Activated CD4-positive, alpha-beta T cell treated with anti-CD3 and anti-CD28 coated beads, Interleukin-2, amount 50 U/mL, for 24 hours (primary cell): ENCODE data around the gene PACS1.
"Not testable (repeated sequence)": the region's sequence is repeated elsewhere in the genome, so short reads cannot be mapped to it uniquely, and the experiment has no call there.

Experiments used
- DNase-seq, 2 donors: peaks; one replicate each; pipeline ENCODE4 v3.0.0-alpha.2; 2020; ENCODE audit warnings: low read depth in 1 of 2, low spot score in 1 of 2

PACS1 gene

DNA sequence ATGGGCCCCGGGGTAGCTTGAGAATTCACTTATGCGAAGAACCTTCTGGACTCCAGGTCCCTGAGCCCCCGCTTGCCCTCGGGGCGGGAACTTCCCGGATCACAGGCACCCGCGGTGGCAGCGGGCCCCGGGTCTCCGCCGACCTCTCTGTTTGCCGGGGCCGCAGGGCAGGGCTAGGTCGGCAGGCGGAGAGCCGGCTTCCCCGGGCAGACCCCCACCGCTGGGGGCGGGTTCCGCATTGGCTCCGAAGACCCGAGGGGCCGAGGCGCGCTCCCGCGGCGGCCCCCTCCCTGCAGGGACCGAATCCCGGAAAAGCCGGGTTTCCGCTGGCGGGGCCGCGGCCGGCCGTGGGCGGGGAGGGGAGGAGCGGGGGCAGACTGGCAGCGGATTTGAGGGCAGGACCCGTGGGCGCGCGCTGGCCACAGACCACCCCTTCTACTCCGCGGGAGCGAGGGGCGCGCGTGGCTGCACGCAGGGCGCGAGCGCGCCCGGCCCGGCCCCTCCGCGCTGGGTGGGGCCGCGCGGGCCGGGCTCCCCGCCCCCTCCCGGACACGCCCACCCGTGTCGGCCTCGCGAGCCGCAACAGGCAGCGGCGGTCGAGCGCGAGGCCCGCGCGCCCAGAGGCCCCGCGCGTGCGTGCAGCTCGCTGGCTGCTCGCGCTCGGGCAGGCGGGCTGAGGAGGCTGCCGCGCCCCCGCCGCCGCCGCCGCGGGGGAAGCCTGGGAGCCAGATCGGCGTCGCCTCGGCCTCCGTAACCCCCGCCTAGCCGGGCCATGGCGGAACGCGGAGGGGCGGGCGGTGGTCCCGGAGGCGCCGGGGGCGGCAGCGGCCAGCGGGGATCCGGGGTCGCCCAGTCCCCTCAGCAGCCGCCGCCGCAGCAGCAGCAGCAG lies at the start of gene PACS1:
Gene PACS1 (plus strand): TSS at position 558 of the 889 bp plus-strand sequence. CDS start 215 bp downstream, at position 773.
- DNase-seq = peak; percentile 39 to 46

GRCh38 chr11:66020618-66021357 lies 49.3 kb upstream of the PACS1 start:
- DNase-seq = no peak

GRCh38 chr11:66022401-66023185 lies 47.5 kb upstream of the PACS1 start:
- DNase-seq = peak; percentile 66 to 82

GRCh38 chr11:66023186-66023440 lies 47.0 kb upstream of the PACS1 start:
- not testable (repeated sequence) for DNase-seq

GRCh38 chr11:66026017-66026529 lies 44.0 kb upstream of the PACS1 start, which contains the start of gene CATSPER1:
CATSPER1 (minus strand) TSS chr11:66026479; CDS start chr11:66026379, 100 bp downstream.
- no peak for DNase-seq

DNA sequence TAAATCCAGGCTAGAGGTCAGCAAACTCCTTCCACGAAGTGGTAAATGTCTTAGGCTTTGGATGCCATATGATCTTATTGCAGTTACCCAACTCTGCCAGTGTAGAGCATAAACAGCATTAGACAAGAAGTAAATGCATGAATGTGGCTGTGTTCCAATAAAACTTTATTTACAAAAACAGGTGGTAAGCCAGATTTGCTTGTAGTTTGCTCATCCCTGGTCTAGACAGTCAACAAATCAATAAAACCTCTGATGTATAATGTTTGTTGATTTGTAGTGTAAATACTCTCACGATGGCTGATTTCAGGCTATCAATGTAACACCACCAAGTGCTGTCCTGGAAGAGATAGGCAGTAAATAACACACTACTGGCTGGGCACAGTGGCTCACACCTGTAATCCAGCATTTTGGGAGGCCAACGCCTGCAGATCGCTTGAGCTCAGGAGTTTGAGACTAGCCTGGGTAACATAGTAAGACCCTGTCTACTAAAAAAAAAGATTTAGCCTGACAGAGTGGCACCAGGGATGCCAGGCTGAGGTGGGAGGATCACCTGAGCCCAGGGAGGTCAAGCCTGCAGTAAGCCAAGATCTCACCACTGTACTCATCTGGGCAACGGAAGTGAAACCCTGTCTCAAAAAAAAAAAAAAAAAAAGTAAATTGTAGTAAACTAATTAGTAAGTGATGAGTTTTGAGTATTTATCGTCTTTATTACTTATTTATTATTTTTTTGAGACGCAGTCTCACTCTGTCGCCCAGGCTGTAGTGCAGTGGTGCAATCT lies 36.9 kb upstream of the PACS1 start:
- DNase-seq = no peak

DNA sequence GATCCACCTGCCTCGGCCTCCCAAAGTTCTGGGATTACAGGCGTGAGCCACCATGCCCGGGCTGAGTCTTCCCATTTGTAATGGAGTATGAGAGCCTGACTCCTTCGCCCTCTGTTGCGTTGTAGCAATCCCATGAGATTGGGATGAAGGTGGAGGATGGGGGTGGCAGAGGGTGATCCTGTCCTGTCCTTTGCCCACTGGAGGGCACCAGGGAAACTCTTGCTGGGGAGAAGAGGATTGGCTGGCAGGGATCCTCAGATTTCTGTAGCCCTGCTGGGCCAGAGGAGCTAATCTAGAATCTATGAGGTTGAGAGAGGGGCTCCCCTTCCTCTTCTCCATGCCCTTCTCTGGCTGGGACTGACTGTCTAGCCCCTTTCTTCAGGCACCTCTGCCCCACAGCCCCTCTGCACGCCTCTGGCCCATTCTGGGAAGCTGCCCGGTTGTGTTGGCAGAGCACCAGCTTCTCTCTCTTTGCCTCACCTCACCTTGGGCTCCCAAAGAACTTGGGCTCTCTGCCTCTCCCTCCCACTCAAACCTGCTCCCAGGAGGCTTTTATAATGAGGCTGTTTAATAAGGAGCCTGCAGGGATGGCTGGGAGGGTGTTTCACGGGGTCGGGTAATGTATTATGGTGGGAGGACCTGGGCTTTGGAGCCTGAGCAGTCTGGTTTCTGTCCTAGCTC lies 34.3 kb upstream of the PACS1 start:
- no peak for DNase-seq

DNA sequence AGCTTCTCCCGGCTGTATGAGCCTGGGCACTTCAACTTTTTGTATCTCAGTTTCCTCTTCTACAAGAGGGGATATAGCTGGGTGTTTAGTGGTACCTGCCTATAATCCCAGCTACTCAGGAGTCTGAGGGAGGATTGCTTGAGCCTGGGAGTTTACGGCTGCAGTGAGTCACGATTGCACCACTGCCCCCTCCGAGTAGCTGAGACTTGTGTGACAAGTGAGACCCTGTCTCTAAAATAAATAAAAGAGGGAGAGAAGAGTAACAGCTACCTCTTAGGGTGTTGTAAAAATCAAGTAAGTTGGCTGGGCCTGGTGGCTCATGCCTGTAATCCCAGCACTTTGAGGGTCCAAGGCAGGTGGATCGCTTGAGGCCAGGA lies 33.8 kb upstream of the PACS1 start:
- DNase-seq = no peak

DNA sequence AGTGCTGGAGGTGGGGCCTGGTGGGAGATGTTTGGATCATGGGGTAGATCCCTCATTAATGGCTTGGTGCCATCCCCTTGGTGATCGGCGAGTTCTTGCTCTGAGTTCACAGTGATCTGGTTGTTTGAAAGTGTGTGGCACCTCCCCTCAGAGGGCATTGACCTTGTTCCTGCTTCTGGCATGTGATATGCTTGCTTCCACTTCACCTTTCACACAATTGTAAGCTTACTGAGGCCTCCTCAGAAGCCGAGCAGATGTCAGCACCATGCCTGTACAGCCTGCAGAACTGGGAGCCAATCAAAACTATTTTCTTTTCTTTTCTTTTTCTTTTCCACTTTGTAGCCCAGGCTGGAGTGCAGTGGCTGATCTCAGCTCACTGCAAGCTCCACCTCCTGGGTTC lies 32.7 kb upstream of the PACS1 start:
- no peak for DNase-seq

GRCh38 chr11:66039765-66040164 lies 30.3 kb upstream of the PACS1 start:
- DNase-seq = no peak

- no peak for DNase-seq
Observed at GRCh38 chr11:66042227-66042995, 27.7 kb upstream of the PACS1 start.

DNA sequence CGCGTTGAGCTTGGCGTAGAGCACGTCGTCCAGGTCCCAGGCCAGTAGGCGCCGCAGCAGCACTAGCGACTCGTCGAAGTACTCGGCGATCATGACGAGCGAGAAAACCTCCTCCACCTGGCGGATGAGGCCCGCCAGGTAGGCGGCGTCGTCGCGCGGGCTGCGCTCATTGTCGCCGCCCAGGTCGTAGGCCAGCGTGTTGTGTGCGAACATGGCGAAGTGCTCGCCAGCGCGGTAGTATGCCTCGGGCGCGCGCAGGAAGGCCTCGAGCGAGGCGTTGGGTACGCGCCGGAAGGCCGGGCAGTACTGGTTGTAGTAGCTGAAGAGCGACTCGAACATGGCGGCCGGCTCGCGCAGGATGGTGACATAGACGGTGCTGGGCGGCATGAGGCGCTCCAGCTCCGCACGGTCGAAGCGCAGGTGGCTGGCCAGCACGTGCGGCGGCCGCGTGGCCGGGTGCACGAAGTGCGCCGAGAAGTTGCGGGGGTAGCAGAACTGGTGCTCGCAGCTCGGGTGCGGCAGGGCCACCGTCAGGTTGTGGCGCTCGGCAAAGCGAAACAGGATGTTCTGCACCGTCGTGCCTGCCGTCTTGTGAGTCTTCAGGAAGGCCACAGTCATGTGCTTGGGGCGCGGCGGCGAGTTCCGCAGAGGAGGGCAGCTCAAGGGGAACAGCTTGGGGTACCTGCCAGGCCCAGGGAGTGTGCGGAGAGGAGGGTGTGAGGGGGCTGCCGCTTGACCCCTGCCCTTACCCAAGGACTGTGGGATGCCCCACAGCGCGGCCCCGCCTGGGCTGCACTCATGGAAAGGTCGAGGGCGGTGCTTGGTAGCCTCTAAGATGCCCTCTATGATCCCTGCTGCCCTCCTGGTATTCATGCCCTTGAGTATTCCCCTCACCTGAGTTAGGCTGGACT lies 26.8 kb upstream of the PACS1 start:
- DNase-seq = no peak

- DNase-seq = no peak
Observed at GRCh38 chr11:66044757-66045156, 25.3 kb upstream of the PACS1 start.

DNA sequence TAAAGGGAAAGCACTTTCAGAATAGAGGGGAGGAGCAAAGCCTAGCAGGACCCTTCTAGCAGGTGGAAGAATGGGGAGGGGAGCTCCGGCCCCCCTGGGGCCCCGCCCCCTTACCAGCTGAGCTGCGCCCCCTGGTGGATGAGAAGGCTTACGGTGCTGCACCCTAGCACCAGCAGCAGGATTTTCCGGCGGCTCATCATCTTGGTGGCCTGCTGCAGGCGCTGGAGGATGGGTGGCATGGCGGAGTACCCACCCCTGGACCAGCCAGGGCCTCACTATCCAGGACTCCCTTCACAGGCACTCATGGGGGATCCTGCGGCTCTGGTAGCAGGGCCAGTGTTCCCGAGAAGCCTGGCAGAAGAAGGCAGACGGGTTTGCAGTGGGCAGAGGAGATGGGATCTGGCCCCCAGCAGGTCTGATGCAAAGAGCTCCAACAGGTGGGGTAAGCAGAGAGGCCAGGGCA lies 24.9 kb upstream of the PACS1 start:
- peak; percentile 74 to 82 for DNase-seq

DNA sequence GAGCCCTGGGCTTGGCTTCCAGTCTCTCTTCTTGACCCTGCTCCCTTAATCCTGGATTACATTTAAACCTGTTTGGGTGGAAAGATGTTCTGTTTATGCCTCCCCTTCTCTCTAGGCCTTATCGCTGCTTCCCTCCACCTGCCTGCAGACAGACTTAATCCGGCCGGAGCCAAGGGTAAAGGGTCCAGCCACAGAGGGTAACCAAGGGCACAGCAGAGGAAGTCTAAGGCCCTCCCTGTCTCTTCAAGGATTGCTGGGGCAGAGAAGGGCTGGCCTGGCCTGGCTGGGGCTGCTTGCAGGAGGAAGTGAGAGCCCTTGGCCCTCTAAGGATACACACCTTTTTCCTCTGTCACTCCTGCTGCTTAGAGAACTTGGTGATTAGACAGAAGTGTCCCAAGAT lies 23.2 kb upstream of the PACS1 start:
- no peak for DNase-seq

DNA sequence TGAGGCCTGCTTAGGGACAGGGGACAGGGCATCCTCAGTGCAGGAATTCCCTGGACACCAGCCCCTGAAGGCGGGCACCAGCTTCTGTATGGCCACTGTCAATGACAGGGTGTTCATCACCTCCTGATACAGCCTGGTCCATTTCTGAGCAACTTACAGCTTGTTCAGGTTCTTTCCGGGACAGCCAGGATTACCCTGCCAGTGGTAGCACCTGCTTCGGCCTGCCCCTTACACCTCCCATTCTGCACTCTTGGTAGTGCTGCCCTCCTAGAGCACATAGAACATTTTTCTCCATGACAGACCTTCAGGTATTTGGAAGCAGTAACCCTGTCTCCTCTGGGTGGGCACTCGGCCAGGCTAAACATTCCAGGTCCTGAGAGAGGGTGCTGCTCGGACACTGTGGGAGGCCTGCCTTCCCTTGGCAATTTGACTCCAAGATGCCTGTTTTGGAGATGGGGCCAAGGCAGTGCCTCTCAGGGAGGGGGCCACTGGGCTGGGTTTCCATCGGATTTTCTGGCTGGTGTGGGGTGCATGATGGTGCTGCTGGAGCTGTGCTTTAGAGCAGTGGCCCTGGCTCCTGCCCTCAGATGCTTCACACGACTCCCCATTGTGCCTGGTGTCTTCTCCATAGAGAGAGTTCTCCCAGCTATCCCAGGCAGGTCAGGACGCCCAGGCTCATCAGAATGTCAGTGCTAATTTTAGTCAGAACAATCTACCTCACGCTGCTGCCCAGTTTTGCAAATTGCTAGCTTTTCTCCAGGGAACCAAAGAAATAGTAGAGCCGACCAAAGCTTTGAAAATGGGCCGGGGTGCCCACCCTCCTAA lies 22.3 kb upstream of the PACS1 start:
- DNase-seq = no peak

GRCh38 chr11:66048547-66049323 lies 21.3 kb upstream of the PACS1 start, which contains the start of gene GAL3ST3:
GAL3ST3 (minus strand) TSS chr11:66049161; CDS start chr11:66045415, 3,746 bp downstream.
- no peak for DNase-seq
